Hepatocyte (in vitro differentiated cells): Measurements from ENCODE around the gene TMEM131. TPM values are rescaled to one million over a fixed set of nuclear protein-coding genes. Genes with fewer than 3 reads are reported as not detected.

ENCODE experiments used
- DNase-seq: peaks from one replicate; pipeline ENCODE4 v3.0.0-alpha.2; 2016; ENCODE audit warnings: low spot score
- H2AFZ ChIP-seq: fragments of 200-600 bp; sonication (generic); 2 replicates; pipeline ENCODE4 v1.6.0; 2016; ENCODE audit warnings: antibody characterized with exemption, mild to moderate bottlenecking
- H3K27ac ChIP-seq: fragments of 200-600 bp; sonication (generic); 2 replicates; pipeline ENCODE4 v1.5.1; 2016; ENCODE audit warnings: mild to moderate bottlenecking
- H3K27me3 ChIP-seq: fragments of 200-600 bp; sonication (generic); 2 replicates; pipeline ENCODE4 v1.6.1; 2016
- H3K36me3 ChIP-seq: fragments of 200-600 bp; sonication (generic); replicated peaks from 2 replicates; pipeline ENCODE4 v1.5.1; 2016; ENCODE audit warnings: low read depth; ENCODE audit not compliant: insufficient read depth
- H3K4me1 ChIP-seq: fragments of 200-600 bp; sonication (generic); 2 replicates; pipeline ENCODE4 v1.5.1; 2016; ENCODE audit warnings: mild to moderate bottlenecking, moderate library complexity; ENCODE audit not compliant: insufficient read depth
- H3K4me2 ChIP-seq: fragments of 200-600 bp; sonication (generic); 2 replicates; pipeline ENCODE4 v1.6.0; 2016
- H3K4me3 ChIP-seq: fragments of 200-600 bp; sonication (generic); 2 replicates; pipeline ENCODE4 v1.5.1; 2016; ENCODE audit warnings: mild to moderate bottlenecking
- H3K79me2 ChIP-seq: fragments of 200-600 bp; sonication (generic); 2 replicates; pipeline ENCODE4 v1.6.0; 2017; ENCODE audit warnings: mild to moderate bottlenecking
- H3K9me2 ChIP-seq: fragments of 200-600 bp; sonication (generic); replicated peaks from 2 replicates; pipeline ENCODE4 v1.6.0; 2017; ENCODE audit warnings: mild to moderate bottlenecking; ENCODE audit not compliant: insufficient read depth
- H3K9me3 ChIP-seq: fragments of 200-600 bp; sonication (generic); 2 replicates; pipeline ENCODE4 v1.5.1; 2016; ENCODE audit warnings: low read depth, mild to moderate bottlenecking
- H4K20me1 ChIP-seq: fragments of 200-600 bp; sonication (generic); 2 replicates; pipeline ENCODE4 v1.6.0; 2016; ENCODE audit warnings: mild to moderate bottlenecking; ENCODE audit not compliant: insufficient read depth, poor library complexity, severe bottlenecking
- CTCF ChIP-seq: fragments of 200-600 bp; sonication (generic); IDR thresholded peaks from 2 replicates; pipeline ENCODE4 v1.5.1; 2016; ENCODE audit warnings: antibody characterized with exemption, mild to moderate bottlenecking; ENCODE audit not compliant: poor library complexity
- EZH2 ChIP-seq: fragments of 200-600 bp; sonication (generic); IDR thresholded peaks from 2 replicates; pipeline ENCODE4 v1.6.1; 2016; ENCODE audit warnings: antibody characterized with exemption, mild to moderate bottlenecking, borderline replicate concordance
- EZH2phosphoT487 ChIP-seq: fragments of 200-600 bp; sonication (generic); IDR thresholded peaks from one replicate; pipeline ENCODE4 v1.6.1; 2018; ENCODE audit warnings: antibody characterized with exemption, mild to moderate bottlenecking, low read depth, moderate library complexity; ENCODE audit not compliant: unreplicated experiment, severe bottlenecking
- WGBS: methylation state at CpG from one replicate; pipeline ENCODE4 v1.1.6; 2016; ENCODE audit warnings: low lambda C conversion rate; ENCODE audit errors: missing lambda C conversion rate; 5-methylcytosine and 5-hydroxymethylcytosine counted together
- polyA plus RNA-seq: library from polyadenylated mRNA; unstranded; fragments of >200 nt; fragmentation: Nextera tagmentation; extraction: Ambion mirVana; gene quantifications from 2 replicates; pipeline ENCODE4 v1.2.1, GENCODE V29; 2016
- total RNA-seq: library from RNA; depleted of rRNA; stranded (reverse); fragments of >200 nt; gene quantifications from 2 replicates; pipeline ENCODE4 v1.2.3, GENCODE V29; 2014

Gene TMEM131
- total and polyA plus RNA-seq, 2 experiments from 2014 or later, result 17.5 to 42.1 TPM

GRCh38 chr2:97749581-97749980, 246.2 kb downstream of the TMEM131 start:
- DNase-seq, result no peak
- no peak overlapping the region for H3K4me3 ChIP-seq
- H3K36me3 ChIP-seq, result no peaks in the 10 kb centered on the region
- H3K4me1 ChIP-seq, result no peaks in the 10 kb centered on the region
- no peaks in the 10 kb centered on the region for H3K9me2 ChIP-seq
- H3K27ac ChIP-seq, result no peak overlapping the region
- WGBS, result 54% methylated on average over 5 of the region's 5 CpGs
- H4K20me1 ChIP-seq, result no peaks in the 10 kb centered on the region
- no peaks in the 10 kb centered on the region for H3K27me3 ChIP-seq
- no peaks in the 10 kb centered on the region for H3K9me3 ChIP-seq
- no peak overlapping the region for H2AFZ ChIP-seq
- no peak for TF ChIP-seq EZH2phosphoT487
- no peak for TF ChIP-seq CTCF
- no peak for TF ChIP-seq EZH2
- H3K79me2 ChIP-seq, result no peaks in the 10 kb centered on the region
- no peak overlapping the region for H3K4me2 ChIP-seq

GRCh38 chr2:97747716-97748115, 248.0 kb downstream of the TMEM131 start:
- no peak for DNase-seq
- TF ChIP-seq EZH2 (no peak), CTCF (no peak), EZH2phosphoT487 (no peak)
- H2AFZ ChIP-seq, result no peak overlapping the region
- no peaks in the 10 kb centered on the region for H3K79me2 ChIP-seq
- 74% methylated on average over 4 of the region's 4 CpGs for WGBS
- H3K36me3 ChIP-seq, result no peaks in the 10 kb centered on the region
- H3K27me3 ChIP-seq, result no peaks in the 10 kb centered on the region
- H3K9me3 ChIP-seq, result no peaks in the 10 kb centered on the region
- no peaks in the 10 kb centered on the region for H4K20me1 ChIP-seq
- H3K4me2 ChIP-seq, result no peak overlapping the region
- H3K4me3 ChIP-seq, result no peak overlapping the region
- no peaks in the 10 kb centered on the region for H3K9me2 ChIP-seq
- no peaks in the 10 kb centered on the region for H3K4me1 ChIP-seq
- H3K27ac ChIP-seq, result no peak overlapping the region

GRCh38 chr2:97747285-97747684, 248.5 kb downstream of the TMEM131 start:
- Histone ChIP-seq H3K79me2 (no peaks in the 10 kb centered on the region), H3K4me3 (no peak overlapping the region)
- no peak for DNase-seq

More at GRCh38 chr2:97747285-97747684, 248.5 kb downstream of the TMEM131 start:
- Histone ChIP-seq H3K27ac (no peak overlapping the region), H3K9me3 (no peaks in the 10 kb centered on the region), H3K36me3 (no peaks in the 10 kb centered on the region), H2AFZ (no peak overlapping the region), H3K4me2 (no peak overlapping the region), H3K9me2 (no peaks in the 10 kb centered on the region), H4K20me1 (no peaks in the 10 kb centered on the region), H3K27me3 (no peaks in the 10 kb centered on the region), H3K4me1 (no peaks in the 10 kb centered on the region)
- TF ChIP-seq EZH2, result no peak
- no peak for TF ChIP-seq EZH2phosphoT487
- no peak for TF ChIP-seq CTCF
- 74% methylated on average over 3 of the region's 3 CpGs for WGBS
